ENCODE results near the gene MVB12B. TPM values are rescaled to one million over a fixed set of nuclear protein-coding genes. Genes with fewer than 3 reads are reported as not detected.

MVB12B gene
- total and polyA plus RNA-seq, 2 donors from 2014 or later, result 4.5 to 12.3 TPM

DNA sequence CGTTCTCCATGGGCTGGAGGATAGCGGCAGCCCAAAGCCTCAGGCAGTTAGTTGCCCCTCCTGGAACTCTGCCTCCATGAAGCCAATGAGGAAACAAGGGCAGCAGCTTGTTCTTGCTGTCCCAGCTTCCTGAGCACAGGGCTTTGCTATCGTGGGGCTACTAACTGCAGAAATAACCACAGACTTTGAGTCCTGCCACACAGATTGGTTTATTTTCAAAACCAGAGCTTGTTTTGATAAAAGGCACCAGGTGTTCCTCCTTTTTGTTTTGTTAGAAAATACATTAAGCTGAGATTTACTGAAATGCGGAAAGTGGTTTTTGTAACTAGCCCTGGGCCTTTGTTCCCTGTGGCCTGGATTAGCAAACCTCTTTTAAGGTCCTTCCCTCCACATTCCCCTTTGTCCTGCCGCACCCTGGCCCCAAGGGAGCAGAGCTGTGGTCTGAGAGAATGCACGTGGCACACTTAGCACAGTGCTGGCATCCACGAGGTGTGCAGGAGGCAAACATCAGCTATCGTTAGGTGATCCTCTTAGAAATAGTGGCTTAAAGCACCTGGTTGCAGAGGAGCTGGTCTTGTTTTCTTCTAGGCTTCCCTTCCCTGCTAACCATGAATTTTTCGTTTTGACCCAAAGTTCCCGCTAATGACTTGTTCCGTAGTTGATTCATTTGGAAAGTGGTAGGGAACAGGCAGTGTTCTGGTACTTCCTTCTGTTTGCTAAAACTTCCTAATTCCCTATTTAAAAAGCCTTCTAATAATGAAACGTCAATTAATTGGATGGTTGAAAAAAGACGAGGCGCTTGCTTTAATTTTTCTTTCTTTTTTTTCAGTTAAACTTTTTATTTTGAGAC, 21.5 kb downstream of the MVB12B start:
- H3K9me3 ChIP-seq (ENCODE audit: control insufficient read depth in 2 of 3, insufficient read depth in 1 of 3, low read length in 3 of 3), result peaks cover 0 to 3% (median 0%) of the 10 kb centered on the region in 3 donors
- H3K4me3 ChIP-seq (ENCODE audit: low read length in 3 of 3), result no peak overlapping the region
- no peaks in the 10 kb centered on the region for H3K27me3 ChIP-seq (ENCODE audit: control insufficient read depth, insufficient read depth, low read length)
- H3K9ac ChIP-seq (ENCODE audit: low read length in 3 of 3), result no peak overlapping the region
- intact Hi-C loops (cut with DNase I), result no loop called here
- DNase-seq, result peak in 1 of 5 donors; percentile 26
- no peak for FAIRE-seq
- peaks cover 0 to 4% (median 0%) of the 10 kb centered on the region in 3 donors for H3K4me1 ChIP-seq (ENCODE audit: control insufficient read depth in 2 of 3, insufficient read depth in 2 of 3, low read depth in 1 of 3, low read length in 3 of 3)
- TF ChIP-seq, protein P1, sequence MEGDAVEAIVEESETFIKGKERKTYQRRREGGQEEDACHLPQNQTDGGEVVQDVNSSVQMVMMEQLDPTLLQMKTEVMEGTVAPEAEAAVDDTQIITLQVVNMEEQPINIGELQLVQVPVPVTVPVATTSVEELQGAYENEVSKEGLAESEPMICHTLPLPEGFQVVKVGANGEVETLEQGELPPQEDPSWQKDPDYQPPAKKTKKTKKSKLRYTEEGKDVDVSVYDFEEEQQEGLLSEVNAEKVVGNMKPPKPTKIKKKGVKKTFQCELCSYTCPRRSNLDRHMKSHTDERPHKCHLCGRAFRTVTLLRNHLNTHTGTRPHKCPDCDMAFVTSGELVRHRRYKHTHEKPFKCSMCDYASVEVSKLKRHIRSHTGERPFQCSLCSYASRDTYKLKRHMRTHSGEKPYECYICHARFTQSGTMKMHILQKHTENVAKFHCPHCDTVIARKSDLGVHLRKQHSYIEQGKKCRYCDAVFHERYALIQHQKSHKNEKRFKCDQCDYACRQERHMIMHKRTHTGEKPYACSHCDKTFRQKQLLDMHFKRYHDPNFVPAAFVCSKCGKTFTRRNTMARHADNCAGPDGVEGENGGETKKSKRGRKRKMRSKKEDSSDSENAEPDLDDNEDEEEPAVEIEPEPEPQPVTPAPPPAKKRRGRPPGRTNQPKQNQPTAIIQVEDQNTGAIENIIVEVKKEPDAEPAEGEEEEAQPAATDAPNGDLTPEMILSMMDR (IDR thresholded peaks at IDR 0.05; ENCODE audit: borderline replicate concordance, extremely low read depth, insufficient read depth), result no peak
- H3K36me3 ChIP-seq (ENCODE audit: control insufficient read depth in 2 of 3, insufficient read depth in 3 of 3, low read length in 3 of 3), result no peaks in the 10 kb centered on the region
- no peak overlapping the region for H3K27ac ChIP-seq (ENCODE audit: low read depth in 2 of 2, low read length in 2 of 2)

- no peak overlapping the region for H3K9ac ChIP-seq (ENCODE audit: low read length in 3 of 3)
- H3K36me3 ChIP-seq (ENCODE audit: control insufficient read depth in 2 of 3, insufficient read depth in 3 of 3, low read length in 3 of 3), result no peaks in the 10 kb centered on the region
- peaks cover 0 to 3% (median 0%) of the 10 kb centered on the region in 3 donors for H3K9me3 ChIP-seq (ENCODE audit: control insufficient read depth in 2 of 3, insufficient read depth in 1 of 3, low read length in 3 of 3)
- DNase-seq (no peak), FAIRE-seq (no peak)
- no peaks in the 10 kb centered on the region for H3K27me3 ChIP-seq (ENCODE audit: control insufficient read depth, insufficient read depth, low read length)
- H3K27ac ChIP-seq (ENCODE audit: low read depth in 2 of 2, low read length in 2 of 2), result no peak overlapping the region
- TF ChIP-seq, protein P1 (IDR thresholded peaks at IDR 0.05; ENCODE audit: borderline replicate concordance, extremely low read depth, insufficient read depth), result no peak
- peaks cover 0 to 4% (median 0%) of the 10 kb centered on the region in 3 donors for H3K4me1 ChIP-seq (ENCODE audit: control insufficient read depth in 2 of 3, insufficient read depth in 2 of 3, low read depth in 1 of 3, low read length in 3 of 3)
- intact Hi-C loops (cut with DNase I), result no loop called here
- H3K4me3 ChIP-seq (ENCODE audit: low read length in 3 of 3), result no peak overlapping the region
Observed at GRCh38 chr9:126348911-126349550, 22.4 kb downstream of the MVB12B start.

DNA sequence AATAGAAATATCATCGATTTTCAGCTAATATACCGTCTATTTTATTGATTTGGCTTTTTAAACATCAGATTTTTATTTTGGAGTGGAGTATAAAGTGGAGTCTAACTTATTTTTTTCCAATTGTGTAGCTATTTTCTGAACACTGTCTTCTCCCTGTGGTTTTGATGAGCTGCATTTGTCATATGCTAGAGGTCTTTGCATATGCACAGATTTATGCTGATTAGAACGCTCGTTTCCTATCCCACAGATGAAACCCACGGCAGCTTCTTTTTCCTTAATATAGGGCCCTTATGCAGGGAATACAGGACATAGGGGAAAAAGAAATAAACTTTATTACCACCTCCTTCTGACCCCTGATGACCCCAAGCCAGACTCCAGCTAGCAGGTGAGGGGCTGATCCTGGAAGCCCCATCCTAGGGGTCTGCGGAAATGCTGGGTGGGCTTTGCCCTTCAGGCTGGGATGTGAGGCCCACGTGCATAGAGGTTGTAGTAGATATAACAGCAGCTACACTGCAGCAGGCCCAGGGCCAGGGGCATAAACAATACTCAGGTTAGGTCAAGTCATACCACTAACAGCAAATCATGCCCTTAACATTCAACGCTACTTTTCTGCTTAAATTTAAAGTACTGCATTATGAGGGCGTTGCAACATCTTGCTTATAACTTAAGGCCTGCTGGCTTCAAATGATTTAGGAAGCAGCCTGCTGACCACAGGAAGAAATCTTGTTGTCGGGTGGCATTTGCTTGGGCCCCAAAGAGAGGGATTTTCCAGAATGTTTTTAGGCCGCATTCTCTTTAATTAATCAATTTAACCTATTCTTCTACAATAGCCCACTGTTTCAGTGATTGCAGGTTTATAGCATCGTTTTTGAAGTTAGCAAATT, 28.5 kb downstream of the MVB12B start:
- TF ChIP-seq, protein P1 (IDR thresholded peaks at IDR 0.05; ENCODE audit: borderline replicate concordance, extremely low read depth, insufficient read depth), result no peak
- FAIRE-seq (no peak), DNase-seq (no peak)
- Histone ChIP-seq H3K27me3 (ENCODE audit: control insufficient read depth, insufficient read depth, low read length) (no peaks in the 10 kb centered on the region), H3K36me3 (ENCODE audit: control insufficient read depth in 2 of 3, insufficient read depth in 3 of 3, low read length in 3 of 3) (no peaks in the 10 kb centered on the region), H3K9me3 (ENCODE audit: control insufficient read depth in 2 of 3, insufficient read depth in 1 of 3, low read length in 3 of 3) (peaks cover 0 to 5% (median 3%) of the 10 kb centered on the region in 3 donors), H3K4me1 (ENCODE audit: control insufficient read depth in 2 of 3, insufficient read depth in 2 of 3, low read depth in 1 of 3, low read length in 3 of 3) (no peaks in the 10 kb centered on the region), H3K27ac (ENCODE audit: low read depth in 2 of 2, low read length in 2 of 2) (no peak overlapping the region), H3K9ac (ENCODE audit: low read length in 3 of 3) (no peak overlapping the region), H3K4me3 (ENCODE audit: low read length in 3 of 3) (no peak overlapping the region)
- intact Hi-C loops (cut with DNase I), result no loop called here

All from kidney (tissue), 14 donors.